AG09309 (cell line): ENCODE measurements around the gene SLC22A23.

Experiments used
- DNase-seq: peaks from one replicate; pipeline ENCODE4 v3.0.0-alpha.2; 2010; ENCODE audit warnings: low read depth
- H3K4me3 ChIP-seq: 2 replicates; pipeline ENCODE4 v1.5.1; 2011; ENCODE audit warnings: mild to moderate bottlenecking, low read depth, low read length, moderate library complexity; ENCODE audit not compliant: control insufficient read depth
- CTCF ChIP-seq: IDR thresholded peaks from 2 replicates; pipeline ENCODE4 v1.5.1; 2011; ENCODE audit warnings: mild to moderate bottlenecking, low read depth, low read length, inconsistent platforms; ENCODE audit not compliant: insufficient read depth, control insufficient read depth; ENCODE audit errors: missing control alignments

The SLC22A23 gene

GRCh38 chr6:3442431-3443220, 14.2 kb downstream of the SLC22A23 start:
- peak; percentile 44 for DNase-seq
- no peak for TF ChIP-seq CTCF
- H3K4me3 ChIP-seq = no peak overlapping the region

GRCh38 chr6:3440911-3441310, 15.9 kb downstream of the SLC22A23 start:
- TF ChIP-seq CTCF = no peak
- H3K4me3 ChIP-seq = no peak overlapping the region
- no peak for DNase-seq

- TF ChIP-seq CTCF = no peak
- DNase-seq = no peak
- no peak overlapping the region for H3K4me3 ChIP-seq
Measured at GRCh38 chr6:3439961-3440360, 16.9 kb downstream of the SLC22A23 start.

- DNase-seq = peak; percentile 39
- no peak overlapping the region for H3K4me3 ChIP-seq
- TF ChIP-seq CTCF = no peak
Measured at GRCh38 chr6:3438190-3439167, 18.4 kb downstream of the SLC22A23 start.

GRCh38 chr6:3433005-3433404, 23.8 kb downstream of the SLC22A23 start:
- no peak for TF ChIP-seq CTCF
- DNase-seq = no peak
- no peak overlapping the region for H3K4me3 ChIP-seq

GRCh38 chr6:3432416-3432815, 24.4 kb downstream of the SLC22A23 start:
- TF ChIP-seq CTCF = no peak
- no peak for DNase-seq

More at GRCh38 chr6:3432416-3432815, 24.4 kb downstream of the SLC22A23 start:
- no peak overlapping the region for H3K4me3 ChIP-seq
